Forelimb muscle (tissue), 1 donor: ENCODE results near the gene LRRC1. TPM values are rescaled to one million over a fixed set of nuclear protein-coding genes. Genes with fewer than 3 reads are reported as not detected.

Experiments
- DNase-seq: peaks from one replicate; pipeline ENCODE4 v3.0.0-alpha.2; 2013; ENCODE audit warnings: low read depth
- polyA plus RNA-seq: library from polyadenylated mRNA; unstranded; fragments of 120-200 nt; gene quantifications from one replicate; pipeline ENCODE4 v1.2.1, GENCODE V29; 2013; ENCODE audit not compliant: insufficient read length

The LRRC1 gene
- polyA plus RNA-seq, 1 donor, result 7.5 TPM

GRCh38 chr6:53815381-53816119, 20.7 kb downstream of the LRRC1 start:
- DNase-seq, result no peak

- no peak for DNase-seq
Observed at GRCh38 chr6:53818858-53819609, 24.2 kb downstream of the LRRC1 start.

DNA sequence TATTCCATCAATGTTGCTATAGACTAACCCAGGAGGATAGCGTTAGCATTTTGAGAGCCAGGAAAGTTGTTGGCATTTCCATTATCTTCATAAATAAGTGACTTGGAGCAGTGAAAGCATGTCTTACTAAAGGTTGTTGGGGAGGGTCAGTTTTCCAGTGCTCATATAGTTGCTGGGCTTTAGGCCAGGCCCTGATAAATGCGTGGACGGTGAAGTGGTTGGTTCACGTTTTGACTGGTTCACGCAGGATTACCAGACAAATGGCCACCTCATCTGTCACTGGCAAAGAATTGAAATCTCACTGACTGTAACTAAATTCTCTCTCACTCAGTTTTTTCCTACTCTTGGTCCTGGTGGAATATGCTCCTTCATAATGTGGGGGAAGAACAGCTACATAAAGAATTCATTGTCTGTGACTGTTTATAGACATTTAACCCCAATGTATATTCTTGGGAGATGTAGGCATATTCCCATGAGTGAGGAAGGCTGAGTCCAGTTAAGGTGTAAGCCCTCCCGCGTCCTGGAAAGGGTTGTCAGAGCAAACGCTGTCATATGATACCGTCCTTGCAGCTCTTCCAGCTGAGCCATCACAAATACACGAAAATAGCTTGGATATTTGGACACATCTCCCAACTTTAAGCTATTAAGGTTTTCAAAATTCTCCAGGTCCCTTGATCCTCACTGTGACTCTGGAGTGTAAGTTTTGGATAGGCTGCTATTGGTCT, 27.8 kb downstream of the LRRC1 start:
- no peak for DNase-seq

- DNase-seq, result no peak
Observed at GRCh38 chr6:53824714-53825113, 29.9 kb downstream of the LRRC1 start.

DNA sequence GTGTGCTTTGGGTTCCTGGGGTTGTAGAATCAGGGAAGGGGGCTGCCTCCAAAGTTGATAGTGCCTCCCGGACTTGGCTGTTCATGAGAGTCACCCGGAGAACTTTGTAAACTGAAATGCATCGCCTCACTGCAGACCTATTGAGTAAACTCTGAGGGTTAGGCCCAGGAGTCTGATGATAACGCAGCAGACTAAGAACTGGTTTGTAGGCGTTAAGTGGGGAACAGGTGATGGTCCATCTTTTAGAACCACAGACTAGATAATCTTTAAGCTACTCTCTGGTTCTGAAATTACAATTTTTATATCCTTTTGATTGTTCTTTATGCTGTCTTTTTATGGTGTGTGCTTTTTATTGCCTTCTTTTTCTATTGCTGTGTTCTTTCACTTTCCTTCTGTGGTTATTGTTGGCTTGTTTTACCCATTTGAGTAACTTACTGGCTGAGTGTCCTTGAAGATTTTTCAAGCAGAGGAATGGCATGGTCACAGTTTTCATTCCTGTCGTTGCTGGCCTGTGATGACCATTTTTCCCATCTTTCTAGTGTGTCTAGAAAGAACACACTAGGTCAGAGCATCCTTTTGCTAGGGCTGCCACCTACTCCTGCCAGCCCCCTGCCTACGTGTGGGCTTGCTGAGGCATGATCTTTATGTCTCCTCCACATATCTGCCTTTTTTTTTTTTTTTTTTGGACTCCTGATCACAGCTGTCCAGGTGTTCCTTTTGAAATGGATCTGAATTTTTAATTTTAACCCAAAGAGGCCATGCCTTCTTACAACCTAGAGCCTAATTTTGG, 30.9 kb downstream of the LRRC1 start:
- no peak for DNase-seq

DNA sequence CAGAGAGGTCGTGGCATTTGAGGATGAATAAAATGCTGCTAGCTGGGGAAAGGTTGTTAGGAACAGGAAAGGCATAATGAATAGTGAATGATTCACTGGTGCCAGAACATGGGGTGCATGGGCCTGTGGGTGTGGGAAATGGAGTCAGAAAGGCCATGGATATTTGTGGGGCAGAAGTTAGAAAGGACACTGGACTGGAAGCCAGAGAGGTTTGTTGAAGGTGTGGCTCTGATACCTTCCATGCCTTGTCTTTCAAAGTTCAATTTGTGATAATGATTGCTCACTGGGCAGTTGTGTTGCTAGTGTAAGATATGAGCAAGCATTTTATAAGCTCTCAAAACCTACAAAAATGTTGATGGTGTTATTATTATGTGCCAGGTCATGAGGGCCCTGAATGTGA, 32.7 kb downstream of the LRRC1 start:
- DNase-seq, result no peak

DNA sequence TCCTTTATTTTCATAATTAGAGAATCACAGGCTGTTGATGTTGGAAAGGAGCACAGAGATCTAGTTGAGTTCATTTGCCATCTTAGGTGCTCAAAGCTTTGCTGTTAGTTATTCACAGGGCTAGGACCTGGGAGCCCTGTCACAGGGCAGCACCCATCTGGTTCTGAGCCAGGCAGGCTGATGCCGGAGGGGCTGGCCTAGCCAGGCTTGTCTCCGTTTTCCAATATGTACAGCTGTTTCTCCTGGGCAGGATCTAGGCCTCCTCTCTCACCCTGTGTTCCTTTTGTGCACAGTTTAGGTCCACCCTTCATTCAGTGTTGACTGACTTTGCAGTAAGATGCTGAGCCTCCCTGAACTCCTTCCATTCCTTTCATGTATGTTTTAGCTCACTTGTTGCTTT, 33.4 kb downstream of the LRRC1 start:
- no peak for DNase-seq

DNA sequence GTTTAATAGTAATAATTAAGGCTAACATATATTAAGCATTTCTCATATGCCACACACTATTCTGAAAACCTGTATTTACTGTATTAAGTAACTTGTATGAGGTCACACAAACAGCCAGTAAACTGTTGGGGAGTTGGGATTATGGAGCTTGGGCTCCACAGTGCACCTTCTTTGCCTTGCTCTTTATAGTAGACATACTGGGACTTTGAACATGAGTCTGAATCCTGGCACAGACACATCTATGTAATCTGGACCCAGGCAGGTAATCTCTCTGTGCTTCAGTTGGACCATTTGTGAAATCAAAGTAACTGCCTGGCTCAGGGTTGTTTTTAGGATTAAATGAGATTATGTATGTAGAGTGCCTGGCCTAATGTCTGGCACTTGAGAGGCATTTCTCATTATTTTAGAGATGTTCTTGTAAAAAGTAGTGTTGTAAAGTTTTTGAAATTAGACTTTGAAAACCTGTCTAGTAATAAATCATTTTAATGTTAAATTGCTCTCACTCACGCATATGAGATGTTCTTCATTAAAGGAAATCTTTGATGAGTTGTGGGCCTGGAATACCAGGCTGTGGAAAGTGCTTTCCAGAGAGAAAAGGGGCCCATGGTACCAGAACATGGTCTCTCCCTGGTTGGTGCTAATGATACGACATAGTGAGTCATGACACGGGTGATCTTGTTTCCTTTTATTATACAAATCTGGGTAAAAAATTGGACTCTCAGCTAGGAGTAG, 34.3 kb downstream of the LRRC1 start:
- DNase-seq, result no peak

- no peak for DNase-seq
Observed at GRCh38 chr6:53829698-53830221, 35.0 kb downstream of the LRRC1 start.

GRCh38 chr6:53830366-53830765, 35.6 kb downstream of the LRRC1 start:
- peak; percentile 51 for DNase-seq

- DNase-seq, result no peak
Observed at GRCh38 chr6:53831081-53831869, 36.5 kb downstream of the LRRC1 start.

DNA sequence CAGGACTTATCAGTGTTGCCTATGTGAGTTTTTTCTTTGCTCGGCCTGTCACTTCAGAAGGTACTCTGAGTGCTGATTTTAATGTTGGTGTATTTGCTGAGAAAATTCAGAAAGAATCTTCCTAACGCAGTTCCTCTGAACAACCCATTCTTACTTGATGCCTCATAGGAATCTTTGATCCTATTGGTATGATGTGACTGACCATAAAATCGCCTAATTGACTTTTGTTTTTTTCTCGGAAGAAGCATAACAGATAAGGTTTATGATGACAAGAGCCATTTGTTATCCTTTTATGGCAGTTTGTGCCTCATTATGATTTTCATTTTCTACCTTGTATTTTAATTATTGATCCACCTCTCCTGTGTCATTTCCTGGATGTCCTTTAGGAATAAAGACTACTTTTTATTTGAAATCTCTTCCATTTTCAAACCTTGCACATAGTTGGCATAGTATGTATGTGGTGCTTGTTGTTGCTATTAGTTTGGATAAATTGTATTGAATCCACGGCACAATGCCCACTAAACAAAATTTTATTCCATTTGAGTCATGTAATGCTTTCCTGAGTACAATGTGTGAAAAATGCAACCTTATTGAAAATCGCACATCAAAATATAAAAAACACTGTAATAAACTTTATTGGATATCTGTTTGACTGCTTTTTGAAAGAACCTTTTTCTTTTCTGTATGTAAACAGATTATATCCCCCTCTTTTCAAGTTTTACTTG, 37.3 kb downstream of the LRRC1 start:
- no peak for DNase-seq

- DNase-seq, result no peak
Observed at GRCh38 chr6:53833155-53833554, 38.4 kb downstream of the LRRC1 start.

- no peak for DNase-seq
Observed at GRCh38 chr6:53834132-53834531, 39.3 kb downstream of the LRRC1 start.

GRCh38 chr6:53837865-53838769, 43.3 kb downstream of the LRRC1 start:
- no peak for DNase-seq

DNA sequence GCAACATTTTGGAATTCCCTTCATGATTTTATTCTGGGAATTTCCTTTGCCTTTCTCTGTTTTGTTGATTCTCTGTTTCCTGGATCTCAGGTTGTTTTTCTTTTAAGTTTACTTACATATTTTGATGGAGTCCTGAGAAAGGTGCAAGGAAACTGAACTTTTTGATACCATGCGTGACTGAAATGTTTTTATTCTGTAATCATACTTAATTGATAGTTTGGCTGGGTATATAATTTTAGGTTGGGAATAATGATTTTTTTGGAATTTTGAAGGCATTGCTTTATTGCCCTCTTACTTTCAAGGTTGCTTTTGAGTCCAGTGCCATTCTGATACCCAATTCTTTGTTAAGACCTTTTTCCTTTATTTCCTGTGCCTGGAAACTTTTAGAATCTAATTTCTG, 45.2 kb downstream of the LRRC1 start:
- DNase-seq, result no peak

GRCh38 chr6:53845280-53846195, 50.7 kb downstream of the LRRC1 start:
- no peak for DNase-seq
